ENCODE measurements around the gene ABCB1. TPM values are rescaled to one million over a fixed set of nuclear protein-coding genes. Genes with fewer than 3 reads are reported as not detected.
"Not testable (repeated sequence)": the region's sequence is repeated elsewhere in the genome, so short reads cannot be mapped to it uniquely, and the experiment has no call there.

ABCB1 gene
- total and polyA plus RNA-seq, 5 donors = 0.50 to 3.3 (median 0.62) TPM

GRCh38 chr7:87575521-87575920 is 25.2 kb downstream of the ABCB1 start:
- ATAC-seq (no peak), DNase-seq (no peak)
- H3K4me3 ChIP-seq (ENCODE audit: low read length) = no peak overlapping the region
- intact Hi-C loops (cut with DNase I) = no loop called here
- H3K9me3 ChIP-seq (ENCODE audit: control insufficient read depth, low read length) = no peaks in the 10 kb centered on the region
- WGBS = 73% methylated on average over 2 of the region's 2 CpGs
- H3K27ac ChIP-seq (ENCODE audit: low read length) = no peak overlapping the region
- no peaks in the 10 kb centered on the region for H3K27me3 ChIP-seq (ENCODE audit: control insufficient read depth, insufficient read depth)
- no peaks in the 10 kb centered on the region for H3K4me1 ChIP-seq (ENCODE audit: control insufficient read depth, insufficient read depth, low read length)

- 13% methylated on average over 2 of the region's 2 CpGs for WGBS
- ATAC-seq = peak in 1 of 2 donors; percentile 29
- no peak overlapping the region for H3K27ac ChIP-seq (ENCODE audit: low read length)
Measured at GRCh38 chr7:87574630-87575029, 26.1 kb downstream of the ABCB1 start.

GRCh38 chr7:87572513-87572912 is 28.2 kb downstream of the ABCB1 start:
- WGBS = 53% methylated on average over 1 of the region's 1 CpG
- H3K9me3 ChIP-seq (ENCODE audit: control insufficient read depth, low read length); H3K27ac ChIP-seq (ENCODE audit: low read length); H3K4me3 ChIP-seq (ENCODE audit: low read length); intact Hi-C loops (cut with DNase I); ATAC-seq; DNase-seq; H3K27me3 ChIP-seq (ENCODE audit: control insufficient read depth, insufficient read depth); H3K4me1 ChIP-seq (ENCODE audit: control insufficient read depth, insufficient read depth, low read length): not testable (repeated sequence)

More at GRCh38 chr7:87574630-87575029, 26.1 kb downstream of the ABCB1 start:
- DNase-seq = no peak
- intact Hi-C loops (cut with DNase I) = no loop called here
- H3K9me3 ChIP-seq (ENCODE audit: control insufficient read depth, low read length) = no peaks in the 10 kb centered on the region
- no peaks in the 10 kb centered on the region for H3K27me3 ChIP-seq (ENCODE audit: control insufficient read depth, insufficient read depth)
- H3K4me3 ChIP-seq (ENCODE audit: low read length) = no peak overlapping the region
- no peaks in the 10 kb centered on the region for H3K4me1 ChIP-seq (ENCODE audit: control insufficient read depth, insufficient read depth, low read length)

GRCh38 chr7:87570178-87570577 is 30.5 kb downstream of the ABCB1 start:
- H3K27me3 ChIP-seq (ENCODE audit: control insufficient read depth, insufficient read depth) = no peaks in the 10 kb centered on the region
- H3K9me3 ChIP-seq (ENCODE audit: control insufficient read depth, low read length) = no peaks in the 10 kb centered on the region
- no peak for ATAC-seq
- H3K27ac ChIP-seq (ENCODE audit: low read length) = no peak overlapping the region
- WGBS = 35% methylated on average over 1 of the region's 1 CpG
- DNase-seq = no peak
- no peak overlapping the region for H3K4me3 ChIP-seq (ENCODE audit: low read length)
- intact Hi-C loops (cut with DNase I) = no loop called here
- no peaks in the 10 kb centered on the region for H3K4me1 ChIP-seq (ENCODE audit: control insufficient read depth, insufficient read depth, low read length)

- ATAC-seq = no peak
- Histone ChIP-seq H3K9me3 (ENCODE audit: control insufficient read depth, low read length) (no peaks in the 10 kb centered on the region), H3K27me3 (ENCODE audit: control insufficient read depth, insufficient read depth) (no peaks in the 10 kb centered on the region), H3K4me3 (ENCODE audit: low read length) (no peak overlapping the region), H3K4me1 (ENCODE audit: control insufficient read depth, insufficient read depth, low read length) (no peaks in the 10 kb centered on the region), H3K27ac (ENCODE audit: low read length) (no peak overlapping the region)
- intact Hi-C loops (cut with DNase I) = no loop called here
- no peak for DNase-seq
- 56% methylated on average over 1 of the region's 1 CpG for WGBS
Measured at GRCh38 chr7:87567052-87567451, 33.6 kb downstream of the ABCB1 start.

GRCh38 chr7:87566311-87566900 is 34.3 kb downstream of the ABCB1 start:
- Histone ChIP-seq H3K27ac (ENCODE audit: low read length) (no peak overlapping the region), H3K4me3 (ENCODE audit: low read length) (no peak overlapping the region), H3K27me3 (ENCODE audit: control insufficient read depth, insufficient read depth) (no peaks in the 10 kb centered on the region), H3K9me3 (ENCODE audit: control insufficient read depth, low read length) (no peaks in the 10 kb centered on the region), H3K4me1 (ENCODE audit: control insufficient read depth, insufficient read depth, low read length) (no peaks in the 10 kb centered on the region)
- intact Hi-C loops (cut with DNase I) = no loop called here
- DNase-seq (no peak), ATAC-seq (no peak)
- WGBS = 76% methylated on average over 6 of the region's 6 CpGs

GRCh38 chr7:87565877-87566276 is 34.8 kb downstream of the ABCB1 start:
- H3K9me3 ChIP-seq (ENCODE audit: control insufficient read depth, low read length) = no peaks in the 10 kb centered on the region
- no peaks in the 10 kb centered on the region for H3K4me1 ChIP-seq (ENCODE audit: control insufficient read depth, insufficient read depth, low read length)
- H3K4me3 ChIP-seq (ENCODE audit: low read length) = no peak overlapping the region
- H3K27me3 ChIP-seq (ENCODE audit: control insufficient read depth, insufficient read depth) = no peaks in the 10 kb centered on the region
- WGBS = 56% methylated on average over 3 of the region's 3 CpGs
- DNase-seq = no peak
- intact Hi-C loops (cut with DNase I) = no loop called here
- H3K27ac ChIP-seq (ENCODE audit: low read length) = no peak overlapping the region
- ATAC-seq = no peak

GRCh38 chr7:87564296-87564963 is 36.3 kb downstream of the ABCB1 start:
- ATAC-seq (no peak), DNase-seq (peak in 1 of 3 donors; percentile 45)
- H3K4me3 ChIP-seq (ENCODE audit: low read length) = no peak overlapping the region
- no peaks in the 10 kb centered on the region for H3K9me3 ChIP-seq (ENCODE audit: control insufficient read depth, low read length)
- no peaks in the 10 kb centered on the region for H3K4me1 ChIP-seq (ENCODE audit: control insufficient read depth, insufficient read depth, low read length)
- H3K27ac ChIP-seq (ENCODE audit: low read length) = no peak overlapping the region
- no peaks in the 10 kb centered on the region for H3K27me3 ChIP-seq (ENCODE audit: control insufficient read depth, insufficient read depth)
- intact Hi-C loops (cut with DNase I) = no loop called here
- WGBS = 22% methylated on average over 3 of the region's 3 CpGs

- Histone ChIP-seq H3K9me3 (ENCODE audit: control insufficient read depth, low read length) (no peaks in the 10 kb centered on the region), H3K27ac (ENCODE audit: low read length) (no peak overlapping the region), H3K4me1 (ENCODE audit: control insufficient read depth, insufficient read depth, low read length) (no peaks in the 10 kb centered on the region), H3K4me3 (ENCODE audit: low read length) (no peak overlapping the region), H3K27me3 (ENCODE audit: control insufficient read depth, insufficient read depth) (no peaks in the 10 kb centered on the region)
- WGBS = 87% methylated on average over 4 of the region's 4 CpGs
- DNase-seq = no peak
- intact Hi-C loops (cut with DNase I) = no loop called here
- ATAC-seq = no peak
Measured at GRCh38 chr7:87561702-87562101, 39.0 kb downstream of the ABCB1 start.

GRCh38 chr7:87561102-87561501 is 39.6 kb downstream of the ABCB1 start:
- no peak overlapping the region for H3K4me3 ChIP-seq (ENCODE audit: low read length)
- H3K9me3 ChIP-seq (ENCODE audit: control insufficient read depth, low read length) = no peaks in the 10 kb centered on the region
- no peaks in the 10 kb centered on the region for H3K27me3 ChIP-seq (ENCODE audit: control insufficient read depth, insufficient read depth)
- DNase-seq = no peak
- 28% methylated on average over 2 of the region's 2 CpGs for WGBS
- intact Hi-C loops (cut with DNase I) = no loop called here
- no peaks in the 10 kb centered on the region for H3K4me1 ChIP-seq (ENCODE audit: control insufficient read depth, insufficient read depth, low read length)
- H3K27ac ChIP-seq (ENCODE audit: low read length) = no peak overlapping the region
- no peak for ATAC-seq

GRCh38 chr7:87552351-87552900 is 48.3 kb downstream of the ABCB1 start:
- intact Hi-C loops (cut with DNase I) = no loop called here
- DNase-seq = no peak

More at GRCh38 chr7:87552351-87552900, 48.3 kb downstream of the ABCB1 start:
- WGBS = 39% methylated on average over 3 of the region's 3 CpGs
- Histone ChIP-seq H3K4me1 (ENCODE audit: control insufficient read depth, insufficient read depth, low read length) (no peaks in the 10 kb centered on the region), H3K27ac (ENCODE audit: low read length) (no peak overlapping the region), H3K9me3 (ENCODE audit: control insufficient read depth, low read length) (no peaks in the 10 kb centered on the region), H3K27me3 (ENCODE audit: control insufficient read depth, insufficient read depth) (no peaks in the 10 kb centered on the region), H3K4me3 (ENCODE audit: low read length) (no peak overlapping the region)
- ATAC-seq = peak; percentile 55 to 68

Data from right cardiac atrium (tissue), 5 donors.